Activated T-cell treated with anti-CD3 and anti-CD28 coated beads for 4 hours (primary cell): Measurements from ENCODE around the gene RBM22.

Experiments used
- DNase-seq: peaks from one replicate; pipeline ENCODE4 v3.0.0-alpha.2; 2020

The RBM22 gene

GRCh38 chr5:150651924-150652671, 48.8 kb downstream of the RBM22 start:
- no peak for DNase-seq

- DNase-seq, result no peak
Observed at GRCh38 chr5:150651382-150651781, 49.5 kb downstream of the RBM22 start.

- DNase-seq, result no peak
Observed at GRCh38 chr5:150650021-150651006, 50.5 kb downstream of the RBM22 start.

GRCh38 chr5:150649108-150650020, 51.5 kb downstream of the RBM22 start:
- no peak for DNase-seq

- no peak for DNase-seq
Observed at GRCh38 chr5:150648294-150649107, 52.4 kb downstream of the RBM22 start.

- DNase-seq, result no peak
Observed at GRCh38 chr5:150647275-150648251, 53.3 kb downstream of the RBM22 start.

GRCh38 chr5:150645070-150645700, 55.7 kb downstream of the RBM22 start:
- DNase-seq, result no peak

- DNase-seq, result no peak
Observed at GRCh38 chr5:150644514-150644913, 56.3 kb downstream of the RBM22 start.

- no peak for DNase-seq
Observed at GRCh38 chr5:150644058-150644457, 56.8 kb downstream of the RBM22 start.

- no peak for DNase-seq
Observed at GRCh38 chr5:150642991-150643710, 57.7 kb downstream of the RBM22 start.

GRCh38 chr5:150642567-150642927, 58.3 kb downstream of the RBM22 start:
- DNase-seq, result no peak

GRCh38 chr5:150641824-150642566, 58.9 kb downstream of the RBM22 start:
- DNase-seq, result no peak

GRCh38 chr5:150641006-150641570, 59.8 kb downstream of the RBM22 start:
- no peak for DNase-seq
